HCT116 (cell line): ENCODE results near the gene ADORA3. TPM values are rescaled to one million over a fixed set of nuclear protein-coding genes. Genes with fewer than 3 reads are reported as not detected.

Source experiments
- ATAC-seq: fragments of 200-7000 bp; cut with Tn5 transposase; 2 replicates; pipeline ENCODE4 v1.9.1; 2020; ENCODE audit warnings: mild to moderate bottlenecking, moderate library complexity
- BruUV-seq: library from RNA; stranded (reverse); fragments of 400-500 nt; replicated peaks from 2 replicates; lab custom pipeline; 2021; lab: Mats Ljungman, UMichigan
- CTCF ChIA-PET: fragments of 300-600 bp; sonication (Branson Sonifier 250); formaldehyde crosslinking; loops from one replicate; lab custom pipeline; 2021; ENCODE audit warnings: antibody characterized with exemption; lab: Charles Lee
- POLR2A ChIA-PET: fragments of 300-600, 350-600 bp; sonication (Branson Sonifier 250); formaldehyde crosslinking; loops from one replicate; lab custom pipeline; 2021; ENCODE audit warnings: antibody characterized with exemption; lab: Charles Lee
- RAD21 ChIA-PET, 2 experiments: fragments of 300-600 bp; sonication (Branson Sonifier 250); formaldehyde crosslinking; loops; one replicate each; lab custom pipeline; 2023; ENCODE audit warnings: low total read pairs in 2 of 2; ENCODE audit not compliant: uncharacterized antibody in 2 of 2, unreplicated experiment in 2 of 2, low non-redundant PET in 1 of 2; lab: Charles Lee
- DNase-seq: peaks from one replicate; pipeline ENCODE4 v3.0.0-alpha.2; 2010; ENCODE audit warnings: low read depth, low spot score
- H2AFZ ChIP-seq: fragments of 200-600 bp; shearing (Covaris generic), sonication (generic); 2 replicates; pipeline ENCODE4 v1.6.1; 2017; ENCODE audit warnings: low read depth, mixed run types, mixed read lengths, antibody characterized with exemption, low read length; ENCODE audit not compliant: poor library complexity, severe bottlenecking
- H3K27ac ChIP-seq: 2 replicates; pipeline ENCODE4 v1.5.1; 2012; ENCODE audit warnings: low read depth, low read length
- H3K27me3 ChIP-seq: fragments of 200-600 bp; sonication (generic); 2 replicates; pipeline ENCODE4 v1.6.1; 2016; ENCODE audit warnings: mixed run types, low read length, mixed read lengths; ENCODE audit not compliant: insufficient read depth
- H3K36me3 ChIP-seq, 2 experiments: fragments of 200-500 bp in 1 of 2; fragments of 200-600 bp in 1 of 2; sonication (Bioruptor generic) in 1 of 2; sonication (generic) in 1 of 2; 2 replicates each; pipeline versions ENCODE4 v1.5.1 to v1.6.1; 2014 to 2016; ENCODE audit warnings: low read length in 2 of 2, inconsistent platforms in 1 of 2, mixed read lengths in 1 of 2, mixed run types in 1 of 2; ENCODE audit not compliant: insufficient read depth in 2 of 2, control insufficient read depth in 1 of 2
- H3K4me1 ChIP-seq, 2 experiments: fragments of 200-600 bp in 1 of 2; sonication (generic) in 1 of 2; 2 replicates each; pipeline versions ENCODE4 v1.5.1 to v1.6.1; 2012 to 2017; ENCODE audit warnings: low read length in 2 of 2, inconsistent platforms in 1 of 2, mild to moderate bottlenecking in 1 of 2, mixed read lengths in 1 of 2, mixed run types in 1 of 2, moderate library complexity in 1 of 2; ENCODE audit not compliant: insufficient read depth in 2 of 2, control insufficient read depth in 1 of 2
- H3K4me2 ChIP-seq: fragments of 200-600 bp; sonication (generic); 2 replicates; pipeline ENCODE4 v1.6.1; 2017; ENCODE audit warnings: mixed run types, low read length, mixed read lengths
- H3K4me3 ChIP-seq, 2 experiments: fragments of 200-600 bp in 1 of 2; sonication (generic) in 1 of 2; replicated peaks in 1 of 2; 2 replicates each; pipeline ENCODE4 v1.5.1; 2011 to 2016; ENCODE audit warnings: low read length in 2 of 2, control low read depth in 1 of 2, low read depth in 1 of 2, mild to moderate bottlenecking in 1 of 2, mixed read lengths in 1 of 2, mixed run types in 1 of 2
- H3K79me2 ChIP-seq: fragments of 200-600 bp; sonication (generic); 2 replicates; pipeline ENCODE4 v1.6.1; 2017; ENCODE audit warnings: mild to moderate bottlenecking, mixed run types, low read length, moderate library complexity, mixed read lengths; ENCODE audit not compliant: insufficient read depth
- H3K9ac ChIP-seq: fragments of 200-600 bp; sonication (generic); 2 replicates; pipeline ENCODE4 v1.6.1; 2016; ENCODE audit warnings: low read length, mixed read lengths
- H3K9me2 ChIP-seq: fragments of 200-600 bp; sonication (generic), shearing (Covaris generic); 2 replicates; pipeline ENCODE4 v1.6.1; 2017; ENCODE audit warnings: mixed run types, mild to moderate bottlenecking, moderate library complexity; ENCODE audit not compliant: insufficient read depth
- H3K9me3 ChIP-seq, 2 experiments: fragments of 200-500 bp in 1 of 2; fragments of 200-600 bp in 1 of 2; sonication (Bioruptor generic) in 1 of 2; sonication (generic) in 1 of 2; 2 replicates each; pipeline ENCODE4 v1.6.1; 2014 to 2017; ENCODE audit warnings: low read length in 2 of 2, mixed read lengths in 2 of 2, inconsistent platforms in 1 of 2, low read depth in 1 of 2, mild to moderate bottlenecking in 1 of 2, mixed run types in 1 of 2, moderate library complexity in 1 of 2; ENCODE audit not compliant: control insufficient read depth in 1 of 2, insufficient read depth in 1 of 2
- H4K20me1 ChIP-seq: fragments of 200-600 bp; sonication (generic), shearing (Covaris generic); 2 replicates; pipeline ENCODE4 v1.6.1; 2017; ENCODE audit warnings: mixed run types, mild to moderate bottlenecking, moderate library complexity; ENCODE audit not compliant: insufficient read depth
- ATF3 ChIP-seq: IDR thresholded peaks from 2 replicates; pipeline ENCODE4 v1.6.1; 2012
- CEBPB ChIP-seq: IDR thresholded peaks from 2 replicates; pipeline ENCODE4 v1.6.1; 2012; ENCODE audit warnings: low read depth
- EGR1 ChIP-seq: IDR thresholded peaks from 2 replicates; pipeline ENCODE4 v1.6.1; 2012; ENCODE audit warnings: low read depth
- ELF1 ChIP-seq: IDR thresholded peaks from 2 replicates; pipeline ENCODE4 v1.6.1; 2012; ENCODE audit warnings: low read depth, borderline replicate concordance
- EZH2 ChIP-seq: fragments of 200-600 bp; sonication (generic); IDR thresholded peaks from 2 replicates; pipeline ENCODE4 v1.6.1; 2017; ENCODE audit warnings: antibody characterized with exemption, mixed run types
- FOSL1 ChIP-seq: IDR thresholded peaks from 2 replicates; pipeline ENCODE4 v1.6.1; 2012; ENCODE audit warnings: low read depth
- POLR2A ChIP-seq: IDR thresholded peaks from 2 replicates; pipeline ENCODE4 v1.7.0; 2011; ENCODE audit warnings: borderline replicate concordance; ENCODE audit not compliant: insufficient read depth, insufficient read length; ENCODE audit errors: extremely low read depth
- POLR2AphosphoS5 ChIP-seq: IDR thresholded peaks from 2 replicates; pipeline ENCODE4 v1.6.1; 2011; ENCODE audit warnings: mild to moderate bottlenecking, low read depth, low read length, moderate library complexity
- RAD21 ChIP-seq: IDR thresholded peaks from 2 replicates; pipeline ENCODE4 v1.6.1; 2012; ENCODE audit warnings: low read depth, mild to moderate bottlenecking
- REST ChIP-seq: IDR thresholded peaks from 2 replicates; pipeline ENCODE4 v1.6.1; 2012; ENCODE audit warnings: low read depth
- SIN3A ChIP-seq: IDR thresholded peaks from 2 replicates; pipeline ENCODE4 v1.6.1; 2012; ENCODE audit warnings: low read depth
- SP1 ChIP-seq: IDR thresholded peaks from 2 replicates; pipeline ENCODE4 v1.6.1; 2012; ENCODE audit warnings: low read depth
- SRF ChIP-seq: IDR thresholded peaks from 2 replicates; pipeline ENCODE4 v1.6.1; 2012; ENCODE audit warnings: low read depth
- TCF7L2 ChIP-seq: IDR thresholded peaks from 2 replicates; pipeline ENCODE4 v1.7.0; 2011; ENCODE audit warnings: borderline replicate concordance, inconsistent platforms; ENCODE audit not compliant: insufficient read depth, insufficient read length; ENCODE audit errors: extremely low read depth
- YY1 ChIP-seq: IDR thresholded peaks from 2 replicates; pipeline ENCODE4 v1.6.1; 2011; ENCODE audit warnings: low read length, low read depth, moderate library complexity, mild to moderate bottlenecking; ENCODE audit not compliant: insufficient replicate concordance; ENCODE audit errors: extremely low read depth
- ZBTB33 ChIP-seq: IDR thresholded peaks from 2 replicates; pipeline ENCODE4 v1.6.1; 2011; ENCODE audit warnings: mild to moderate bottlenecking, low read length, moderate library complexity; ENCODE audit not compliant: insufficient replicate concordance; ENCODE audit errors: extremely low read depth
- ZFX ChIP-seq: fragments of 450-650 bp; IDR thresholded peaks from 2 replicates; pipeline ENCODE4 v1.6.1; 2017
- ZNF274 ChIP-seq: fragments of 200-500 bp; sonication (Bioruptor generic); IDR thresholded peaks from 2 replicates; pipeline ENCODE4 v1.6.1; 2014; ENCODE audit warnings: mild to moderate bottlenecking, low read depth, low read length, inconsistent platforms
- intact Hi-C: fragments of 100-400 bp; cut with micrococcal nuclease; formaldehyde crosslinking; loops from 2 replicates; pipeline ENCODE4 v1.10.0; 2022
- total RNA-seq: library from RNA; stranded (reverse); gene quantifications from one replicate; pipeline ENCODE4 v1.2.1, GENCODE V29; 2021; ENCODE audit not compliant: unreplicated experiment
- TF ChIP-seq, protein P1 (sequence below): IDR thresholded peaks from 2 replicates; pipeline ENCODE4 v1.6.1; 2012
- TF ChIP-seq, protein P2 (sequence below), 3 experiments: fragments of 200-600 bp in 1 of 3; sonication (generic) in 1 of 3; IDR thresholded peaks in 2 of 3; conservative IDR thresholded peaks in 1 of 3; 2 replicates each; pipeline ENCODE4 v1.5.1; 2012 to 2017; ENCODE audit warnings: low read depth in 2 of 3, low read length in 2 of 3, antibody characterized with exemption in 1 of 3, borderline replicate concordance in 1 of 3, control low read depth in 1 of 3, mild to moderate bottlenecking in 1 of 3, mixed read lengths in 1 of 3, mixed run types in 1 of 3, moderate library complexity in 1 of 3; ENCODE audit not compliant: insufficient read depth in 1 of 3

Gene ADORA3
- total RNA-seq, 1 experiment from 2014 or later: not detected

- no peak for TF ChIP-seq SP1
- no peak for TF ChIP-seq POLR2AphosphoS5
- TF ChIP-seq, protein P1, sequence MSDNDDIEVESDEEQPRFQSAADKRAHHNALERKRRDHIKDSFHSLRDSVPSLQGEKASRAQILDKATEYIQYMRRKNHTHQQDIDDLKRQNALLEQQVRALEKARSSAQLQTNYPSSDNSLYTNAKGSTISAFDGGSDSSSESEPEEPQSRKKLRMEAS: no peak
- no peak for TF ChIP-seq ZFX
- no peak for TF ChIP-seq REST
- TF ChIP-seq ATF3: no peak
- TF ChIP-seq SRF: no peak
- no peak for TF ChIP-seq RAD21
- no peak for TF ChIP-seq ZBTB33
- no peak for TF ChIP-seq ZNF274
- no peak for TF ChIP-seq EZH2
- no peak for TF ChIP-seq EGR1
- TF ChIP-seq YY1: no peak
- no peak for TF ChIP-seq SIN3A
- TF ChIP-seq CEBPB: no peak
- no peak for TF ChIP-seq ELF1
- TF ChIP-seq FOSL1: no peak
- no peak for TF ChIP-seq TCF7L2
- TF ChIP-seq POLR2A: no peak
- TF ChIP-seq, protein P2, sequence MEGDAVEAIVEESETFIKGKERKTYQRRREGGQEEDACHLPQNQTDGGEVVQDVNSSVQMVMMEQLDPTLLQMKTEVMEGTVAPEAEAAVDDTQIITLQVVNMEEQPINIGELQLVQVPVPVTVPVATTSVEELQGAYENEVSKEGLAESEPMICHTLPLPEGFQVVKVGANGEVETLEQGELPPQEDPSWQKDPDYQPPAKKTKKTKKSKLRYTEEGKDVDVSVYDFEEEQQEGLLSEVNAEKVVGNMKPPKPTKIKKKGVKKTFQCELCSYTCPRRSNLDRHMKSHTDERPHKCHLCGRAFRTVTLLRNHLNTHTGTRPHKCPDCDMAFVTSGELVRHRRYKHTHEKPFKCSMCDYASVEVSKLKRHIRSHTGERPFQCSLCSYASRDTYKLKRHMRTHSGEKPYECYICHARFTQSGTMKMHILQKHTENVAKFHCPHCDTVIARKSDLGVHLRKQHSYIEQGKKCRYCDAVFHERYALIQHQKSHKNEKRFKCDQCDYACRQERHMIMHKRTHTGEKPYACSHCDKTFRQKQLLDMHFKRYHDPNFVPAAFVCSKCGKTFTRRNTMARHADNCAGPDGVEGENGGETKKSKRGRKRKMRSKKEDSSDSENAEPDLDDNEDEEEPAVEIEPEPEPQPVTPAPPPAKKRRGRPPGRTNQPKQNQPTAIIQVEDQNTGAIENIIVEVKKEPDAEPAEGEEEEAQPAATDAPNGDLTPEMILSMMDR (IDR thresholded peaks at IDR 0.05 in 2 of 3, conservative IDR thresholded peaks at IDR 0.05 in 1 of 3; ENCODE audit: borderline replicate concordance in 1 of 3, insufficient read depth in 1 of 3, low read depth in 2 of 3, low read length in 2 of 3): no peak
- TF ChIP-seq, all 23 proteins: peak for 0
- ChIA-PET RAD21 (no interaction called here), POLR2A (no interaction called here), CTCF (no interaction called here)
- no peaks in the 10 kb centered on the region for H3K36me3 ChIP-seq
- no peaks in the 10 kb centered on the region for H3K4me1 ChIP-seq
- no peaks in the 10 kb centered on the region for H3K27me3 ChIP-seq
- no peaks in the 10 kb centered on the region for H3K9me2 ChIP-seq
- H3K27ac ChIP-seq: no peak overlapping the region
- intact Hi-C loops: no loop called here
- DNase-seq (no peak), ATAC-seq (no peak)
- H4K20me1 ChIP-seq: no peaks in the 10 kb centered on the region
- H2AFZ ChIP-seq: no peak overlapping the region
- no peaks in the 10 kb centered on the region for H3K9me3 ChIP-seq
- BruUV-seq: no TSS peak
- H3K4me3 ChIP-seq: no peak overlapping the region
- H3K79me2 ChIP-seq: no peaks in the 10 kb centered on the region
- no peak overlapping the region for H3K9ac ChIP-seq
- no peak overlapping the region for H3K4me2 ChIP-seq
Observed at GRCh38 chr1:111475701-111476100, 27.7 kb downstream of the ADORA3 start.
